ENCODE measurements around the gene FAM83F.
"Not testable (repeated sequence)": the region's sequence is repeated elsewhere in the genome, so short reads cannot be mapped to it uniquely, and the experiment has no call there.

FAM83F gene

GRCh38 chr22:39994566-39995392 is at the start of gene FAM83F:
Gene FAM83F, plus strand, starts transcription at chr22:39994954. Its CDS starts 89 bp downstream, at chr22:39995043.
- FAIRE-seq, result no peak

GRCh38 chr22:39946126-39946502 is 48.6 kb upstream of the FAM83F start:
- FAIRE-seq, result no peak

GRCh38 chr22:39946503-39947219 is 48.1 kb upstream of the FAM83F start:
- no peak for FAIRE-seq

GRCh38 chr22:39947220-39948216 is 47.2 kb upstream of the FAM83F start:
- no peak for FAIRE-seq

- FAIRE-seq, result no peak
Measured at GRCh38 chr22:39949964-39950737, 44.6 kb upstream of the FAM83F start.

GRCh38 chr22:39951603-39952293 is 43.0 kb upstream of the FAM83F start:
- not testable (repeated sequence) for FAIRE-seq

- no peak for FAIRE-seq
Measured at GRCh38 chr22:39952347-39952746, 42.4 kb upstream of the FAM83F start.

GRCh38 chr22:39953101-39953500 is 41.7 kb upstream of the FAM83F start:
- FAIRE-seq, result no peak

- FAIRE-seq, result no peak
Measured at GRCh38 chr22:39954584-39955055, 40.1 kb upstream of the FAM83F start.

- no peak for FAIRE-seq
Measured at GRCh38 chr22:39955675-39956074, 39.1 kb upstream of the FAM83F start.

- no peak for FAIRE-seq
Measured at GRCh38 chr22:39956932-39957664, 37.7 kb upstream of the FAM83F start.

- FAIRE-seq, result no peak
Measured at GRCh38 chr22:39958009-39958711, 36.6 kb upstream of the FAM83F start.

- no peak for FAIRE-seq
Measured at GRCh38 chr22:39958949-39959639, 35.7 kb upstream of the FAM83F start.

- FAIRE-seq, result no peak
Measured at GRCh38 chr22:39959640-39960447, 34.9 kb upstream of the FAM83F start, which contains the start of gene TMA7B. Gene TMA7B, plus strand, starts transcription at chr22:39960397. Its CDS starts 3,978 bp downstream, at chr22:39964375.

GRCh38 chr22:39960791-39961746 is 33.7 kb upstream of the FAM83F start:
- FAIRE-seq, result no peak

GRCh38 chr22:39962071-39962470 is 32.7 kb upstream of the FAM83F start:
- FAIRE-seq, result no peak

GRCh38 chr22:39965748-39966147 is 29.0 kb upstream of the FAM83F start:
- FAIRE-seq, result no peak

Measured in G401.6 (cell line).